ENCODE measurements around the gene LCLAT1.

DNA sequence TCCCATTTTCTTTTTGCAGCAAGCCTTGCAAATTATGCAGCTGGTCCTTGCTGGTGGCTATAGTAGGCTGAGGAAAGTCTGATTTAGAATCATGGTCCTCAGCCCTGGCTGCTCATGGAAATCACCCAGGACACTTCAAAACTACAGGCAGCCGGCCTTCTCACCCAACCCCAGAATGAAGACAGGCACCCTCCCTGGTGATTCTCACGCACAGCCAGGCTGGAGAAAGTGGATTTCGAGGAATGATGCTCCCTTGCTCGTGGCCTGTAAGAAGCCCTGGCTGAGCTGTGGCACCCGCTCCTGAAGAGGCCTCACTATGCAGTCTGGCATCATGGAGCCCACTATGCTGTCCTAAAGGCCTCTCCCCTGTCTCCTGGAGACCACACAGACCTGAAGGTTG lies 202.8 kb downstream of the LCLAT1 start:
- no peak for TF ChIP-seq POLR2AphosphoS5 (IDR thresholded peaks at IDR 0.05; ENCODE audit: low read depth)
- TF ChIP-seq, protein P1, sequence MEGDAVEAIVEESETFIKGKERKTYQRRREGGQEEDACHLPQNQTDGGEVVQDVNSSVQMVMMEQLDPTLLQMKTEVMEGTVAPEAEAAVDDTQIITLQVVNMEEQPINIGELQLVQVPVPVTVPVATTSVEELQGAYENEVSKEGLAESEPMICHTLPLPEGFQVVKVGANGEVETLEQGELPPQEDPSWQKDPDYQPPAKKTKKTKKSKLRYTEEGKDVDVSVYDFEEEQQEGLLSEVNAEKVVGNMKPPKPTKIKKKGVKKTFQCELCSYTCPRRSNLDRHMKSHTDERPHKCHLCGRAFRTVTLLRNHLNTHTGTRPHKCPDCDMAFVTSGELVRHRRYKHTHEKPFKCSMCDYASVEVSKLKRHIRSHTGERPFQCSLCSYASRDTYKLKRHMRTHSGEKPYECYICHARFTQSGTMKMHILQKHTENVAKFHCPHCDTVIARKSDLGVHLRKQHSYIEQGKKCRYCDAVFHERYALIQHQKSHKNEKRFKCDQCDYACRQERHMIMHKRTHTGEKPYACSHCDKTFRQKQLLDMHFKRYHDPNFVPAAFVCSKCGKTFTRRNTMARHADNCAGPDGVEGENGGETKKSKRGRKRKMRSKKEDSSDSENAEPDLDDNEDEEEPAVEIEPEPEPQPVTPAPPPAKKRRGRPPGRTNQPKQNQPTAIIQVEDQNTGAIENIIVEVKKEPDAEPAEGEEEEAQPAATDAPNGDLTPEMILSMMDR (IDR thresholded peaks at IDR 0.05; ENCODE audit: insufficient read depth, low read length) = no peak

Data from HL-60 (cell line).